GM20000 (cell line): ENCODE results near the gene ASPG.

Source experiments
- DNase-seq: peaks from one replicate; pipeline ENCODE4 v3.0.0; 2012; ENCODE audit warnings: low spot score
- TF ChIP-seq, protein P1 (sequence below): IDR thresholded peaks from 2 replicates; pipeline ENCODE4 v1.5.1; 2012; ENCODE audit warnings: mild to moderate bottlenecking, control low read depth; ENCODE audit errors: extremely low read depth, missing control alignments

ASPG gene

DNA sequence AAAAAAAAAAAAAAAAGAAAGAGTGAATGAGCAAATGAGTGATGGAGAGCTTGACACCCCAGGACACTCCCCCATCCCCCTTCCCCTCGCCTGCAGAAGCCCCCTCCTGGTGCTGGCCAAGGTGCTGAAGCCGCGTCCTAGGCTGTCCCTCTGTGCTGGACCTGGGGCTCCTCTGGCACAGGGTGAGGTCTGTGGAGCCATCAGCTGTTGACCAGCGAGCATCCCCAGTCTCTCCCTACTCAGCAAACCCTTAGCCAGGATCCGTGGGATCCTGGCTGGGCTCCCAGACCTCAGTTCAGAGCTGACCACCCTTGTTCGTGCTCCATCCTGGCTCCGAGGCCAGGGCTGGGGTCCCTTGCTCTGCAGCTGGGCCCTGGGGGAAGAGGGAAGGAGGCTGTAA, 47.5 kb downstream of the ASPG start:
- TF ChIP-seq, protein P1, sequence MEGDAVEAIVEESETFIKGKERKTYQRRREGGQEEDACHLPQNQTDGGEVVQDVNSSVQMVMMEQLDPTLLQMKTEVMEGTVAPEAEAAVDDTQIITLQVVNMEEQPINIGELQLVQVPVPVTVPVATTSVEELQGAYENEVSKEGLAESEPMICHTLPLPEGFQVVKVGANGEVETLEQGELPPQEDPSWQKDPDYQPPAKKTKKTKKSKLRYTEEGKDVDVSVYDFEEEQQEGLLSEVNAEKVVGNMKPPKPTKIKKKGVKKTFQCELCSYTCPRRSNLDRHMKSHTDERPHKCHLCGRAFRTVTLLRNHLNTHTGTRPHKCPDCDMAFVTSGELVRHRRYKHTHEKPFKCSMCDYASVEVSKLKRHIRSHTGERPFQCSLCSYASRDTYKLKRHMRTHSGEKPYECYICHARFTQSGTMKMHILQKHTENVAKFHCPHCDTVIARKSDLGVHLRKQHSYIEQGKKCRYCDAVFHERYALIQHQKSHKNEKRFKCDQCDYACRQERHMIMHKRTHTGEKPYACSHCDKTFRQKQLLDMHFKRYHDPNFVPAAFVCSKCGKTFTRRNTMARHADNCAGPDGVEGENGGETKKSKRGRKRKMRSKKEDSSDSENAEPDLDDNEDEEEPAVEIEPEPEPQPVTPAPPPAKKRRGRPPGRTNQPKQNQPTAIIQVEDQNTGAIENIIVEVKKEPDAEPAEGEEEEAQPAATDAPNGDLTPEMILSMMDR, result no peak
- no peak for DNase-seq

DNA sequence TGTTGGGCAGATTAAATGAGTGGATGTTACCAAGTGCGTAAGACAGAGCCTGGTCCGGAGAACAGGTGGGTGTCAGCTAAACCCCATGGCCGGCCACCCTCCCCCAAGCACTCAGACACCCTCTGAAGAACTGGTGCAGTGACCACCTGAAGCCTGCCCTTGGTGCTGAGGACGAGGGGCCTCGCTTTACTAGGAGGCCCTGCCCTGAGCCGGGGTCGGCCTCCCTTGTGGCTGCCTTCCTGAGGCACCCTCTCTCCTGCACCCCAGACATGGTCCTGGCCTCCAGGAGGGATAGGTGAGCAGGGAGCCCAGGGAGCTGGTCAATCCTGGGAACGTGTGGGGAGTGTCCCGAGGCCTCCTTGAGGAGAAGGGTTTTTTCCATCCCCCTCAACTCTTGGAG, 48.0 kb downstream of the ASPG start:
- TF ChIP-seq, protein P1, result no peak
- DNase-seq, result no peak

DNA sequence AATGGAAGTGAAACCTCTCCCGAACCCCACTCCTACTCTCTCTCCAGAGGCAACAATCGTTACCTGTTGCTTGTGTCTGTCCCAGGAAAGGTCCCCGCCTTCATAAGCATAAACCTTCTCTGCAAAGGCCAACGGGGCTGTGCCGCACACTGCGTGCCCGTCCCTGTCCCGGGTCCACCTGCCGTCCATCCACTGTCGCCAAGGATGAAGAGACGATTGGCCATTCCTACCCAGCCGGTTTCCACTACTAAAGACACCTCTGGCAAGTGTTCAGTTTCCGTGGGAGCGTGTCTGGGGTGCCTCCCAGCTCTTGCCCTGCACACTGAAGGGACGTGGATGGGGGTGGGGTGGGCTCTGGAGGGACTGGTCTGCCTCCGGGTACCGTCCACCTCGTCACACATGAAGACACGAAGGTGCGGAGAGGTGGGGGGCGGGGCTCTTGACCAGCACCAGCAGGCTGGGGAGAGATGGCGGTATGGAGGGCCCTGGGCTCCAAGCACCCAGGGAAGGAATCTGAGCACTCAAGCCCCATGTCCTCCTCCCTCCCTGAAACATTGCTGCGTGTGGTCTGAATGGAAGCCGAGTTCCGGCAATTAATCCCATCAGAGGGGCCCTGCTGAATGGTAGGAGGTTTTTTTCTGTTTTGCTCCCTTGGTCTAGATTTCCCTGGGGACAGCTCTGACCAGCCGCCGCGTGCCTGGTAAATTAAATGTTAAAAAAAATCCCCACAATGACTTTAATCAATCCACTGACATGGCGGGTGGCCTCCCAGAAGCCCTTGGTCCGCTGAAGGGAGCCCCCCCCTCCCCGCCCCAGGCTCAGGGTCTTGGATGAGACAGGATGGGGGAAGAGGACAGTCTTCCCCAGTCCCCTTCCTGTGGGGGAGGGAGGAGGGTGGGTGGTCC, 48.8 kb downstream of the ASPG start:
- TF ChIP-seq, protein P1, result no peak

DNA sequence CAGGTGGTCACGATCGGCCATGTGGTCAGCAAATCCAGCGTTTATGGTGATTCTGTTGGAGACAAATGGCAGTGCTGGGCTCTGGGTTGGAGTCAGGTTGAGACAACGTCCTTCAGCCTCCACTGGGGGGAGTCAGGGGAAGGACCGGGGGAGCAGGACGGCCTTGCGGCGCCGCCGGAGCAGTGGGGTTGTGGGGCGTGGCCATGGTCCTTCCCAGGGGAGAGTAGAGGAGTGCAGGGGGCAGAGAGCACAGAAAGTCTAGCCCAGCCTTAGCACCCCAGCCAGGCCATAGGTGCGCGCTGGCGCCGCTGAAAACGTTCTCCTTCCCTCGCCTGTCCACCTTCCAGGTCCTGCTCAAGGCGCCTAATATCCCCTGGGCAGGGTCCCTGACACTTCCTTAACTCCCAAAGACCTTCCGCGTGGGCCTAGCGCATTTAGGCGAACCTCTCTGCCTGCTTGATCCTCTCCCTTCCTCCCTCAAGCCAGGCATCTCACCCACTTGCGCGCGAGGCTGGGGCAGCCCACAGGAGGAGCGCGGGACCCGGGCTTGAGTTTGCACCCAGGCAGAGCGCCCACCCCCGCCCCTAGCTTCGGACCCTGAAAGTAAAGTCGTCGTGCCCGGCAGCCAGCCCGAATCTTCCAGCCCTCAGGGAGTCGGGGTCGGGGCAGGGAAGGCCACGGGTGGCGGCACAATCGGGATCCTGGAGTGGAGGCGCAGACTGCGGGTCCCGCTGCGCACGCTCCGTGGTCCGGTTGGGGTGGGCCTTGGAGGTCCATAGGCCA, 49.8 kb downstream of the ASPG start:
- TF ChIP-seq, protein P1, result no peak
- DNase-seq, result no peak

More for the DNA sequence above, 48.8 kb downstream of the ASPG start:
- no peak for DNase-seq

DNA sequence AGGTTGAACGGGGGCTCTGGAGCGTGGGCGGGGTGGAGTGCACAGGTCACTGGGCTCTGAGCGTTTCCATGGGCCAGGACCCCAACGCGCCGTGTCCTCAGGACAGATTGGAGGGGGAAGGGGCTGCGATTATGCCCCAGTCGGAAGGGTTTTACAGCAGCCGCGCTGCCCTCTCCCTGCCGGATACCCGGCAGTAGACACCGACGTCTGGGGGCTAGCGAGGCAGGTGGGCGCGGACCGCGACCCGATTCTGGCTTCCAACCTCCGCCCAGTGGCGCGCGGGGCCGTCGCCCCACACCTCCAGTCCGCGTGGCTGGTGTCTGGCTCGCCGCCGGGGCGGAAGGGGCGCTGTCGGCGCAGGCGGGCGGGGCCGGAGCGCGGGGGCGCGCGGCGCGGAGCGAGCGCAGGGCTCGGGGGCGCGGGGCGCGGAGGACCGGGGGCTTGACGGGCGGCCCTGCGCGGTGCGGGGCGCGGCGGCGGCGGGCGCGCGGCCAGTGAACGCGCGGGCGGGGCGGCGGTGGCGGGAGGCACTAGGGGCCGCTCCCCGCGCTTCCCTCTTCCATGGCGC, 50.5 kb downstream of the ASPG start:
- DNase-seq, result no peak
- TF ChIP-seq, protein P1, result no peak

DNA sequence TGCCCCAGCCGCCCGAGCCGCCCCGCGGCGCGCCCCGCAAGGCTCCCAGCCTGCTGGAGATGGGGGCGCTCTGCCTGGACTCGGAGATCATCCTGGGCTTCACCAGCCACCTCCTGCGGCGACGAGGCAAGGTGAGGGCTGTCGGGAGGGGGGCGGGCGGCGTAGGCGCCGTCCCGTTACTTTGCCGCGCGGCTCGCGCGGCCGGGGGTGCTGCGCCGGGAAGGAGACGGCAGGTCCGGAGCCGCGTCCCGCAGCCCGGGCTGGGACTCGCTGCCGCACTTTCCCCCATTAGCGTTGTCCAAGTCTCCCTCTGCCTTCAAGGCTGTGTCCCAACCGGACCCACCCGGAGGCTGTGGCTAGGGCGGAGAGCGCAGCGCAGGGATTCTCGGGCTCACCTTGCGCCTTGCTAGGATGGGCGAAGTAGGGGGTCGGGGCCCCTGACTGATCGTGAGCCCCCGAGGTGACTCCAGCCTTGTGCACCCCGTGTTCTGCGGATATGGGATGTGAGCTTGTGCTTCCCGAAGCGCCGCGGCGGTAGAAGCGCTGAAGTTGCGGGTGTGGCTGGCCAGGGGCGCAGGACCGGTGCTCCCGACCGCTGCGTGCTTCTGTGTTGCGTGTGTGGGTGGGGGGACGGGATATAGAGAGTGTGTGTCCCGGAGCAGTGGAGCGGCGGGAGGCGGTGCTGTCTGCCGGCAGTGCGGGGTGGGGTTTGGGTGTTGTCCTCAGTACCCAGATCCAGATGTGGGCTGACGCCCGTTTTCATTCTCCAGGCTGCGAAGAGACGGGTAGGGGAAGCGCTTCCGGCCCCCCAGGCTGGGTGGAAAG, 51.2 kb downstream of the ASPG start:
- no peak for DNase-seq
- TF ChIP-seq, protein P1, result no peak
